ENCODE measurements around the gene SULT1A2.

GRCh38 chr16:28591355-28591754 lies 5.5 kb downstream of the SULT1A2 start:
- no peak for TF ChIP-seq CTCF (IDR thresholded peaks at IDR 0.05)
- no peak for TF ChIP-seq POLR2A (IDR thresholded peaks at IDR 0.05)

Data from body of pancreas (tissue), 4 donors.